GM23338 (cell line): Measurements from ENCODE around the gene SRD5A2.

Experiments
- CREB1 ChIP-seq: fragments of 250-450 bp; sonication (Bioruptor Pico); IDR thresholded peaks from 2 replicates; pipeline ENCODE4 v1.5.0; 2020; ENCODE audit warnings: low read depth, mild to moderate bottlenecking, moderate library complexity
- EZH2 ChIP-seq: fragments of 200-600 bp; sonication (generic); IDR thresholded peaks from one replicate; pipeline ENCODE4 v1.8.0; 2017; ENCODE audit warnings: antibody characterized with exemption, mild to moderate bottlenecking, low read depth; ENCODE audit not compliant: unreplicated experiment
- EZH2phosphoT487 ChIP-seq: fragments of 200-600 bp; sonication (generic); IDR thresholded peaks from one replicate; pipeline ENCODE4 v1.8.1; 2018; ENCODE audit warnings: antibody characterized with exemption; ENCODE audit not compliant: unreplicated experiment
- POLR2AphosphoS5 ChIP-seq: IDR thresholded peaks from 2 replicates; pipeline ENCODE4 v1.6.1; 2016; ENCODE audit warnings: antibody characterized with exemption, low read depth
- ZNF114 ChIP-seq: fragments of 250-450 bp; sonication (Bioruptor Pico); IDR thresholded peaks from 2 replicates; pipeline ENCODE4 v1.5.0; 2020; ENCODE audit warnings: mild to moderate bottlenecking, moderate library complexity
- TF ChIP-seq, protein P1 (sequence below), 2 experiments: fragments of 200-600 bp in 1 of 2; sonication (generic) in 1 of 2; conservative IDR thresholded peaks; 2 replicates each; pipeline versions ENCODE4 v1.5.1 to v1.6.1; 2016 to 2017; ENCODE audit warnings: antibody characterized with exemption in 2 of 2, low read depth in 2 of 2, mild to moderate bottlenecking in 2 of 2, moderate library complexity in 1 of 2
- TF ChIP-seq, protein P2 (sequence below): IDR thresholded peaks from one replicate; pipeline ENCODE4 v1.6.1; 2018; ENCODE audit warnings: antibody characterized with exemption; ENCODE audit not compliant: unreplicated experiment

DNA sequence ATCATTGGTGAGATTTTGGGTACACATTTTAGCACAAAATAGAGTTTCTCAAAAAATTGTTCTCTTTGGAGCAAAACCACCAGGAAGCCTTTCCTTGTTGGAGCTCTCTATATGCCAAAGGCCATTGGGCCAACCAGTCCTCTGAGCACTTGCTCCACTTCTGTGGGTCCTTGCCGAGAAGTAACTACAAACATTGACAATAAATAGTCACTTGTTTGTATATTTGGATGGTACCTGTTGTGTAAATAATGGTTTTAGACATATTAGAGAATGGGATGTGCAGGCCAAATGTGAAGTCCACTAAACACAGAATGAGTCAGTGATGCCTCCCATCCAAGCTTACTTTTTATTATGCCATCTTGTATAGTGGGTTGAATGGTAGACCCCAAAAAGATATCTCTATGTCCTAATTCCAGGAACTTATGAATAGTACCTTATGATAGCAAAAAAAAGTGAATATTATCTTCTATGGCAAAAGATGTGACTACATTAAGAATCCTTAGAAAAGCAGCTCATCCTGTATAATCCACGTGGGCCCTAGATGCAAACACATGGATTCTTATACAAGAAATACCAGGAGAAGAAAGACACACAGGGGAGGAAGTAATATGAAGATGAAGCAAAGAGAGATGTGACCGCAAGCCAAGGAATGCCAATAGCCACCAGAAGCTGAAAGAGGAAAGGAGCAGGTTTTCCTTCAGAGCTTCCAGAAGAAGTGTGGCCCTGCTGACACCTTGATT lies 24.6 kb downstream of the SRD5A2 start:
- no peak for TF ChIP-seq EZH2phosphoT487
- no peak for TF ChIP-seq POLR2AphosphoS5
- TF ChIP-seq, protein P1, sequence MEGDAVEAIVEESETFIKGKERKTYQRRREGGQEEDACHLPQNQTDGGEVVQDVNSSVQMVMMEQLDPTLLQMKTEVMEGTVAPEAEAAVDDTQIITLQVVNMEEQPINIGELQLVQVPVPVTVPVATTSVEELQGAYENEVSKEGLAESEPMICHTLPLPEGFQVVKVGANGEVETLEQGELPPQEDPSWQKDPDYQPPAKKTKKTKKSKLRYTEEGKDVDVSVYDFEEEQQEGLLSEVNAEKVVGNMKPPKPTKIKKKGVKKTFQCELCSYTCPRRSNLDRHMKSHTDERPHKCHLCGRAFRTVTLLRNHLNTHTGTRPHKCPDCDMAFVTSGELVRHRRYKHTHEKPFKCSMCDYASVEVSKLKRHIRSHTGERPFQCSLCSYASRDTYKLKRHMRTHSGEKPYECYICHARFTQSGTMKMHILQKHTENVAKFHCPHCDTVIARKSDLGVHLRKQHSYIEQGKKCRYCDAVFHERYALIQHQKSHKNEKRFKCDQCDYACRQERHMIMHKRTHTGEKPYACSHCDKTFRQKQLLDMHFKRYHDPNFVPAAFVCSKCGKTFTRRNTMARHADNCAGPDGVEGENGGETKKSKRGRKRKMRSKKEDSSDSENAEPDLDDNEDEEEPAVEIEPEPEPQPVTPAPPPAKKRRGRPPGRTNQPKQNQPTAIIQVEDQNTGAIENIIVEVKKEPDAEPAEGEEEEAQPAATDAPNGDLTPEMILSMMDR (conservative IDR thresholded peaks at IDR 0.05; ENCODE audit: low read depth in 2 of 2): no peak
- no peak for TF ChIP-seq CREB1 (CRISPR knock-in tag)
- no peak for TF ChIP-seq ZNF114 (CRISPR knock-in tag)
- TF ChIP-seq, protein P2, sequence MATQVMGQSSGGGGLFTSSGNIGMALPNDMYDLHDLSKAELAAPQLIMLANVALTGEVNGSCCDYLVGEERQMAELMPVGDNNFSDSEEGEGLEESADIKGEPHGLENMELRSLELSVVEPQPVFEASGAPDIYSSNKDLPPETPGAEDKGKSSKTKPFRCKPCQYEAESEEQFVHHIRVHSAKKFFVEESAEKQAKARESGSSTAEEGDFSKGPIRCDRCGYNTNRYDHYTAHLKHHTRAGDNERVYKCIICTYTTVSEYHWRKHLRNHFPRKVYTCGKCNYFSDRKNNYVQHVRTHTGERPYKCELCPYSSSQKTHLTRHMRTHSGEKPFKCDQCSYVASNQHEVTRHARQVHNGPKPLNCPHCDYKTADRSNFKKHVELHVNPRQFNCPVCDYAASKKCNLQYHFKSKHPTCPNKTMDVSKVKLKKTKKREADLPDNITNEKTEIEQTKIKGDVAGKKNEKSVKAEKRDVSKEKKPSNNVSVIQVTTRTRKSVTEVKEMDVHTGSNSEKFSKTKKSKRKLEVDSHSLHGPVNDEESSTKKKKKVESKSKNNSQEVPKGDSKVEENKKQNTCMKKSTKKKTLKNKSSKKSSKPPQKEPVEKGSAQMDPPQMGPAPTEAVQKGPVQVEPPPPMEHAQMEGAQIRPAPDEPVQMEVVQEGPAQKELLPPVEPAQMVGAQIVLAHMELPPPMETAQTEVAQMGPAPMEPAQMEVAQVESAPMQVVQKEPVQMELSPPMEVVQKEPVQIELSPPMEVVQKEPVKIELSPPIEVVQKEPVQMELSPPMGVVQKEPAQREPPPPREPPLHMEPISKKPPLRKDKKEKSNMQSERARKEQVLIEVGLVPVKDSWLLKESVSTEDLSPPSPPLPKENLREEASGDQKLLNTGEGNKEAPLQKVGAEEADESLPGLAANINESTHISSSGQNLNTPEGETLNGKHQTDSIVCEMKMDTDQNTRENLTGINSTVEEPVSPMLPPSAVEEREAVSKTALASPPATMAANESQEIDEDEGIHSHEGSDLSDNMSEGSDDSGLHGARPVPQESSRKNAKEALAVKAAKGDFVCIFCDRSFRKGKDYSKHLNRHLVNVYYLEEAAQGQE: no peak
- no peak for TF ChIP-seq EZH2
